HT-29 (cell line): ENCODE measurements around the gene NQO1. TPM values are rescaled to one million over a fixed set of nuclear protein-coding genes. Genes with fewer than 3 reads are reported as not detected.
"Not testable (repeated sequence)": the region's sequence is repeated elsewhere in the genome, so short reads cannot be mapped to it uniquely, and the experiment has no call there.

Source experiments
- DNase-seq: peaks from one replicate; pipeline ENCODE4 v3.0.0-alpha.2; 2015; ENCODE audit warnings: low spot score
- total RNA-seq: library from RNA; depleted of rRNA; stranded (reverse); fragments of >200 nt; shearing (Covaris generic); gene quantifications from 2 replicates; pipeline ENCODE4 v1.2.3, GENCODE V29; 2014; rRNA removed

Gene NQO1
- total RNA-seq = 560 and 591 TPM in 2 replicates

GRCh38 chr16:69726313-69727060 lies at the start of gene NQO1:
Gene NQO1 (minus strand): TSS chr16:69726560. CDS start chr16:69726439, 121 bp downstream.
- peak; percentile 99 for DNase-seq

- no peak for DNase-seq
These were observed 49.2 kb upstream of the NQO1 start for GRCh38 chr16:69775563-69775962.

- DNase-seq = no peak
These were observed 47.0 kb upstream of the NQO1 start for GRCh38 chr16:69773260-69773947.

- DNase-seq = no peak
These were observed 45.2 kb upstream of the NQO1 start for GRCh38 chr16:69771651-69771967.

- DNase-seq = no peak
These were observed 43.0 kb upstream of the NQO1 start for GRCh38 chr16:69769404-69769803.

GRCh38 chr16:69768666-69769065 lies 42.3 kb upstream of the NQO1 start:
- no peak for DNase-seq

- DNase-seq = no peak
These were observed 41.3 kb upstream of the NQO1 start for GRCh38 chr16:69767459-69768229.

- DNase-seq = no peak
These were observed 37.2 kb upstream of the NQO1 start for GRCh38 chr16:69763599-69763942.

GRCh38 chr16:69762814-69763598 lies 36.6 kb upstream of the NQO1 start:
- DNase-seq = peak; percentile 48

- peak; percentile 89 for DNase-seq
These were observed 35.8 kb upstream of the NQO1 start, which contains the start of gene WWP2 for GRCh38 chr16:69761983-69762813. Gene WWP2 (plus strand): TSS chr16:69762332. CDS start chr16:69787011, 24,679 bp downstream.

- DNase-seq = not testable (repeated sequence)
These were observed 31.0 kb upstream of the NQO1 start for GRCh38 chr16:69757375-69757774.

GRCh38 chr16:69756705-69757104 lies 30.3 kb upstream of the NQO1 start:
- DNase-seq = no peak

- DNase-seq = peak; percentile 99
These were observed 28.3 kb upstream of the NQO1 start, which contains the start of gene NOB1 for GRCh38 chr16:69754469-69755310. Gene NOB1 (minus strand): TSS chr16:69754926. CDS start chr16:69754910, 16 bp downstream.

GRCh38 chr16:69754143-69754468 lies 27.7 kb upstream of the NQO1 start:
- no peak for DNase-seq

GRCh38 chr16:69748694-69749345 lies 22.5 kb upstream of the NQO1 start:
- no peak for DNase-seq

- no peak for DNase-seq
These were observed 20.8 kb upstream of the NQO1 start for GRCh38 chr16:69747115-69747514.

GRCh38 chr16:69745959-69746358 lies 19.6 kb upstream of the NQO1 start:
- no peak for DNase-seq

- DNase-seq = no peak
These were observed 18.9 kb upstream of the NQO1 start for GRCh38 chr16:69745232-69745612.
